ACC112 (cell line): ENCODE measurements around the gene CCDC92.

Source experiments
- H2AFZ ChIP-seq: fragments of 200-600 bp; sonication (generic); one replicate; pipeline ENCODE4 v1.6.0; 2017; ENCODE audit warnings: antibody characterized with exemption, low read length; ENCODE audit not compliant: unreplicated experiment
- H3K27ac ChIP-seq: fragments of 200-600 bp; sonication (generic); 2 replicates; pipeline ENCODE4 v1.5.1; 2014; ENCODE audit warnings: low read depth, mild to moderate bottlenecking, antibody characterized with exemption, low read length, moderate library complexity
- H3K27me3 ChIP-seq: fragments of 200-600 bp; sonication (generic); 2 replicates; pipeline ENCODE4 v1.6.1; 2014; ENCODE audit warnings: mild to moderate bottlenecking, antibody characterized with exemption, low read length, moderate library complexity, mixed read lengths; ENCODE audit not compliant: insufficient read depth
- H3K36me3 ChIP-seq: fragments of 200-600 bp; sonication (generic); 2 replicates; pipeline ENCODE4 v1.6.1; 2016; ENCODE audit warnings: mild to moderate bottlenecking, antibody characterized with exemption, low read length, moderate library complexity, mixed read lengths; ENCODE audit not compliant: insufficient read depth
- H3K4me1 ChIP-seq: fragments of 200-600 bp; sonication (generic); one replicate; pipeline ENCODE4 v1.6.1; 2016; ENCODE audit warnings: low read length, mixed read lengths; ENCODE audit not compliant: insufficient read depth, unreplicated experiment, control insufficient read depth
- H3K4me3 ChIP-seq: fragments of 200-600 bp; sonication (generic); 2 replicates; pipeline ENCODE4 v1.5.1; 2014; ENCODE audit warnings: mild to moderate bottlenecking, low read depth, low read length
- H3K79me2 ChIP-seq: fragments of 200-600 bp; sonication (generic); one replicate; pipeline ENCODE4 v1.6.0; 2016; ENCODE audit warnings: low read length; ENCODE audit not compliant: control insufficient read depth, unreplicated experiment, insufficient read depth

CCDC92 gene

GRCh38 chr12:123976227-123976826 lies 3.7 kb upstream of the CCDC92 start:
- H2AFZ ChIP-seq = no peak overlapping the region
- no peak overlapping the region for H3K27ac ChIP-seq
- no peak overlapping the region for H3K4me3 ChIP-seq
- peaks cover 23% of the 10 kb centered on the region for H3K79me2 ChIP-seq
- H3K4me1 ChIP-seq = peaks cover 4% of the 10 kb centered on the region
- no peaks in the 10 kb centered on the region for H3K27me3 ChIP-seq
- H3K36me3 ChIP-seq = peaks cover 3% of the 10 kb centered on the region; the same call in 1 of the 2 replicates

- peak overlapping the region; percentile 75 for H3K4me3 ChIP-seq
- H3K27ac ChIP-seq = no peak overlapping the region
- H3K79me2 ChIP-seq = peaks cover 37% of the 10 kb centered on the region
- no peaks in the 10 kb centered on the region for H3K27me3 ChIP-seq
- peaks cover 3% of the 10 kb centered on the region; the same call in 1 of the 2 replicates for H3K36me3 ChIP-seq
- peaks cover 22% of the 10 kb centered on the region for H3K4me1 ChIP-seq
- H2AFZ ChIP-seq = peak overlapping the region; percentile 73
Measured at GRCh38 chr12:123973552-123974341, 1.1 kb upstream of the CCDC92 start.

GRCh38 chr12:123971770-123972456 lies 718 bp downstream of the CCDC92 start:
- Histone ChIP-seq H3K36me3 (peaks cover 3% of the 10 kb centered on the region; the same call in 1 of the 2 replicates), H2AFZ (peak overlapping the region; percentile 66), H3K27me3 (no peaks in the 10 kb centered on the region), H3K4me3 (peak overlapping the region; percentile 88), H3K4me1 (peaks cover 40% of the 10 kb centered on the region), H3K79me2 (peaks cover 44% of the 10 kb centered on the region), H3K27ac (peak overlapping the region; percentile 50; the same call in 1 of the 2 replicates)

GRCh38 chr12:123971449-123971769 lies 1.2 kb downstream of the CCDC92 start:
- H3K27me3 ChIP-seq = no peaks in the 10 kb centered on the region
- peak overlapping the region; percentile 50; the same call in 1 of the 2 replicates for H3K27ac ChIP-seq
- H2AFZ ChIP-seq = peak overlapping the region; percentile 66
- peaks cover 45% of the 10 kb centered on the region for H3K4me1 ChIP-seq
- peaks cover 3% of the 10 kb centered on the region; the same call in 1 of the 2 replicates for H3K36me3 ChIP-seq
- peaks cover 45% of the 10 kb centered on the region for H3K79me2 ChIP-seq
- peak overlapping the region; percentile 88 for H3K4me3 ChIP-seq

- no peak overlapping the region for H3K27ac ChIP-seq
- H3K27me3 ChIP-seq = no peaks in the 10 kb centered on the region
- H3K4me1 ChIP-seq = peaks cover 42% of the 10 kb centered on the region
- no peak overlapping the region for H2AFZ ChIP-seq
- no peaks in the 10 kb centered on the region for H3K36me3 ChIP-seq
- H3K79me2 ChIP-seq = peaks cover 42% of the 10 kb centered on the region
- H3K4me3 ChIP-seq = no peak overlapping the region
Measured at GRCh38 chr12:123967121-123967586, 5.5 kb downstream of the CCDC92 start.

- Histone ChIP-seq H3K4me1 (peaks cover 42% of the 10 kb centered on the region), H2AFZ (no peak overlapping the region), H3K27ac (no peak overlapping the region), H3K36me3 (no peaks in the 10 kb centered on the region), H3K4me3 (no peak overlapping the region), H3K27me3 (no peaks in the 10 kb centered on the region), H3K79me2 (peaks cover 37% of the 10 kb centered on the region)
Measured at GRCh38 chr12:123966596-123966995, 6.0 kb downstream of the CCDC92 start.

GRCh38 chr12:123965382-123965781 lies 7.2 kb downstream of the CCDC92 start:
- no peaks in the 10 kb centered on the region for H3K36me3 ChIP-seq
- peaks cover 25% of the 10 kb centered on the region for H3K79me2 ChIP-seq
- H3K4me1 ChIP-seq = peaks cover 34% of the 10 kb centered on the region

GRCh38 chr12:123963821-123964220 lies 8.8 kb downstream of the CCDC92 start:
- no peaks in the 10 kb centered on the region for H3K27me3 ChIP-seq
- peaks cover 20% of the 10 kb centered on the region for H3K79me2 ChIP-seq
- H2AFZ ChIP-seq = no peak overlapping the region
- peaks cover 25% of the 10 kb centered on the region for H3K4me1 ChIP-seq
- H3K36me3 ChIP-seq = no peaks in the 10 kb centered on the region
- no peak overlapping the region for H3K4me3 ChIP-seq
- no peak overlapping the region for H3K27ac ChIP-seq

More at GRCh38 chr12:123965382-123965781, 7.2 kb downstream of the CCDC92 start:
- Histone ChIP-seq H3K4me3 (no peak overlapping the region), H3K27me3 (no peaks in the 10 kb centered on the region), H2AFZ (no peak overlapping the region), H3K27ac (no peak overlapping the region)

- H3K4me3 ChIP-seq = no peak overlapping the region
- peaks cover 12% of the 10 kb centered on the region for H3K4me1 ChIP-seq
- H3K27me3 ChIP-seq = no peaks in the 10 kb centered on the region
- no peaks in the 10 kb centered on the region for H3K36me3 ChIP-seq
- peaks cover 18% of the 10 kb centered on the region for H3K79me2 ChIP-seq
- no peak overlapping the region for H3K27ac ChIP-seq
- no peak overlapping the region for H2AFZ ChIP-seq
Measured at GRCh38 chr12:123962513-123962912, 10.1 kb downstream of the CCDC92 start.

- Histone ChIP-seq H3K79me2 (peaks cover 12% of the 10 kb centered on the region), H3K4me1 (peaks cover 5% of the 10 kb centered on the region), H3K27me3 (no peaks in the 10 kb centered on the region), H3K4me3 (no peak overlapping the region), H3K36me3 (no peaks in the 10 kb centered on the region), H2AFZ (no peak overlapping the region), H3K27ac (no peak overlapping the region)
Measured at GRCh38 chr12:123961585-123962345, 10.9 kb downstream of the CCDC92 start.
